ENCODE measurements around the gene DEFB132. TPM values are rescaled to one million over a fixed set of nuclear protein-coding genes. Genes with fewer than 3 reads are reported as not detected.

The DEFB132 gene
- total RNA-seq, 1 donor from 2014 or later = 0.32 TPM

DNA sequence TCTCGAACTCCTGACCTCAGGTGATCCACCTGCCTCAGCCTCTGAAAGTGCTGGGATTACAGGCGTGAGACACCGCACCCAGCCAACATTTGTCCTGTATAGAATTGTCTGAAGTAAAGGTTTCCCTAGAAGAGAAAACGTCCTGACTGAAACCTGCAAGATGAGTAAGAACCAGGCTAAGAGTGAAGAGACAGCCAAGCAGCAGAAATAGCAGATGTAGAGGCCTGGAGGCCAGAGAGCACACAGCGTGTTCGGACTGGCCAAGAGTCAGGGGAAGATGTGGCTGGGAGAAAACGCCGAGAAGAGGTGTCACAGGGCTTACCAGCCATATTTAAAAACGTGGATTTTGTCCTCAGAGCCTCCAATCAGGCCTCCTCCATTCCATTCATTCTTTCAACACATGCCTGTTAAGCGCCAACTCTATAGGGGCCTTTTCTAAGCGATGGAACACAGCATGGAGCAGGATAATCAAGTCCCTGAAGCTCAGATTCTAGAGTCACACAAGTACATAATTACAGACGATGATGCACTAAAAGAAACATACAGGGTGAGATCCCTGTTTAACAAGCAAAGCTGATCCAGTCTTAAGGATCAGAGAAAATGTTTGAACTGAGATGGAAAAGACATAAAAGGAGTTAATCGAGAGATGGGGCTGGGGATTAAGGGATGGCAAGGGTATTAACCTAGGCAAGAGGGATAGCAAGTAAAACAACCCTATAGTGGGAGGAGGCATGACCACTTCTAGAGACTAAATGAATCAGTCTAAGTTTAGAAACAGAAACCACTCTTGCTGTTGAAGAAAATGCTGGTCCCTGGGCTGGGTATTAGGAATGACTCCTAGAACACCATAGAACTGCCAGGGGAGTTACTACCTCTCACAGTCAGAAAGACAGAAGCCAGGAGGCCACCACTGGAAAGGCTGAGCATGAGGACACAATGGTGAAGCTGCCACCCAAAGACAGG is 44.6 kb downstream of the DEFB132 start:
- Histone ChIP-seq H3K4me3 (no peak overlapping the region), H3K36me3 (peaks cover 0 to 4% of the 10 kb centered on the region in 2 donors), H3K9me3 (no peaks in the 10 kb centered on the region), H3K4me1 (peaks cover 0 to 16% of the 10 kb centered on the region in 2 donors), H3K27me3 (no peaks in the 10 kb centered on the region), H3K27ac (no peak overlapping the region)
- intact Hi-C loops (cut with DNase I) = no loop called here
- TF ChIP-seq, protein P1, sequence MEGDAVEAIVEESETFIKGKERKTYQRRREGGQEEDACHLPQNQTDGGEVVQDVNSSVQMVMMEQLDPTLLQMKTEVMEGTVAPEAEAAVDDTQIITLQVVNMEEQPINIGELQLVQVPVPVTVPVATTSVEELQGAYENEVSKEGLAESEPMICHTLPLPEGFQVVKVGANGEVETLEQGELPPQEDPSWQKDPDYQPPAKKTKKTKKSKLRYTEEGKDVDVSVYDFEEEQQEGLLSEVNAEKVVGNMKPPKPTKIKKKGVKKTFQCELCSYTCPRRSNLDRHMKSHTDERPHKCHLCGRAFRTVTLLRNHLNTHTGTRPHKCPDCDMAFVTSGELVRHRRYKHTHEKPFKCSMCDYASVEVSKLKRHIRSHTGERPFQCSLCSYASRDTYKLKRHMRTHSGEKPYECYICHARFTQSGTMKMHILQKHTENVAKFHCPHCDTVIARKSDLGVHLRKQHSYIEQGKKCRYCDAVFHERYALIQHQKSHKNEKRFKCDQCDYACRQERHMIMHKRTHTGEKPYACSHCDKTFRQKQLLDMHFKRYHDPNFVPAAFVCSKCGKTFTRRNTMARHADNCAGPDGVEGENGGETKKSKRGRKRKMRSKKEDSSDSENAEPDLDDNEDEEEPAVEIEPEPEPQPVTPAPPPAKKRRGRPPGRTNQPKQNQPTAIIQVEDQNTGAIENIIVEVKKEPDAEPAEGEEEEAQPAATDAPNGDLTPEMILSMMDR (IDR thresholded peaks at IDR 0.05) = no peak
- no peak for DNase-seq (ENCODE audit: low spot score in 2 of 2)

DNA sequence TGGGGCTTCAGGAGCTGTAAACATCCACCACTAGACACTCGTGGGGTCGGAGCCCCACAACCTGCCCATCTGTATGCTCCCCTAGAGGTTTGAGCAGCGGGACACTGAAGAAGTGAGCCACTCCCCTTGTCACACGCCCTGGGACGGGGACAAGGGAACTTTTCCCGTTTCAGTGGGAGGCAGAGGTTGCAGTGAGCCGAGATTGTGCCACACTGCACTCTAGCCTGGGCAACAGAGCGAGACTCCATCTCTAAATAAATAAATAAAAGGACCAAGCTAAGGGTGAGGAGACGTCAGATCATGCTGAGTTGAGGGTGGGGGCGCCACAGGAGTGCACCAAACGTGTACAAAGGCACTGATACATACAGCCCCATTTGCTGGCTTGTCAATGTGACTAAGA is 48.2 kb downstream of the DEFB132 start:
- H3K4me3 ChIP-seq = no peak overlapping the region
- DNase-seq (ENCODE audit: low spot score in 2 of 2) = no peak
- H3K9me3 ChIP-seq = no peaks in the 10 kb centered on the region
- H3K27me3 ChIP-seq = no peaks in the 10 kb centered on the region
- no peaks in the 10 kb centered on the region for H3K4me1 ChIP-seq
- intact Hi-C loops (cut with DNase I) = no loop called here
- H3K27ac ChIP-seq = no peak overlapping the region
- peaks cover 0 to 4% of the 10 kb centered on the region in 2 donors for H3K36me3 ChIP-seq
- TF ChIP-seq, protein P1 (IDR thresholded peaks at IDR 0.05) = no peak

DNA sequence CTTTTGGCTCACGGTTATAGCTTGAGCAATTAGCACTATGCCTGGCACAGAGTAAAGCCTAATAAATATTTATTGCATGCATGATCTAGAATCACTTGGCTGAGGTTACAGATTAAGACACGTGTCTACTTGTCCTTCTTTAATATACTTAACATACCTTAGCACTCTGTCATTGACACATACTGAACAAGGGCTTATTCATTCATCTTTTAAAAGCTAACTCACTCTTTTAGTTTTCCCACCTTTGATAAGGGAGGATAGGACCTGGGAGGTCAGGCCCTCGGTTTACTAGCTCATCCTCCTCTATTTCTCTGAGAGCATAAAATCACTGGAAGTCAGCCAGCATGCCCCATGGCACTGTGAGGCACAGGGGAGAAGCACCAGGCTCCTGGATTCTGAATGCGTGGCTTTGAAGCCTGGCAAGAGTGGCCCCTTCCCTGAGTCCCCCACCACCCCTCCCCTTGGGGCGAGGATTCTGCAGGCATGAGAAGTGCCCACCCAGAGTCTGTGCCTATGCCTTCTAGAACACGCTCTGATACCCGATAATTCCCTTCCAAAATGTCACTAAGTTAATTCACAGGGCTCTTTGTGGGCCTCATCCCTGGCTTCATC is 51.0 kb downstream of the DEFB132 start:
- TF ChIP-seq, protein P1 (IDR thresholded peaks at IDR 0.05) = no peak
- DNase-seq (ENCODE audit: low spot score in 2 of 2) = no peak
- H3K27ac ChIP-seq = peak overlapping the region; percentile 89 to 95
- H3K9me3 ChIP-seq = no peaks in the 10 kb centered on the region
- H3K4me3 ChIP-seq = no peak overlapping the region
- no peaks in the 10 kb centered on the region for H3K4me1 ChIP-seq
- H3K27me3 ChIP-seq = no peaks in the 10 kb centered on the region
- H3K36me3 ChIP-seq = no peaks in the 10 kb centered on the region
- intact Hi-C loops (cut with DNase I) = no loop called here

DNA sequence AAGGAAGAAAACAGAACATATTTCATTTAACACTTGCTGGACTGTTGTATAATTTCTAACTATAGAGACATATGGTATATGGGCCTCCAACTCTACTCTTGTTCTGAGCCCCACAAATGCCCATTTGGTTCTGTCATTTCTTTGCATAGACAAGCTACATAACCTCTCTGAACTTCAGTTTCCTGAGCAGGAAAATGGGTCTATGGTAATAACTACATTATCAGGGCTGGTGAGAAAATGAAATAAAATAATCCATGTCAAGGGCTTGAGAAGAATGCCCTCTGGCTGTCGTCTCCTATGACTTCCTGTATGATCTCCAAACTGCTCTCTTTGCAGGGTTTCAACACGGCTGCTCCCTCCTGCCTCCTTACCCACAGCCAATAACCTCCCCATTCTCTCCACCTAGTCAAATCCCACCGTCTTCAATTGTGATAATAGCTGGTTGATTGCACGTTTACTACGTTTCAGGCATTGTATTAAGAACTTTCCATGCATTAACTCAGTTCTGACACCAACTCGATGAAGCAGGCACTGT is 51.8 kb downstream of the DEFB132 start:
- intact Hi-C loops (cut with DNase I) = no loop called here
- Histone ChIP-seq H3K27me3 (no peaks in the 10 kb centered on the region), H3K9me3 (no peaks in the 10 kb centered on the region), H3K4me1 (no peaks in the 10 kb centered on the region), H3K4me3 (peak overlapping the region; percentile 50 to 66), H3K36me3 (no peaks in the 10 kb centered on the region), H3K27ac (peak overlapping the region; percentile 89 to 95)
- no peak for DNase-seq (ENCODE audit: low spot score in 2 of 2)
- TF ChIP-seq, protein P1 (IDR thresholded peaks at IDR 0.05) = no peak

DNA sequence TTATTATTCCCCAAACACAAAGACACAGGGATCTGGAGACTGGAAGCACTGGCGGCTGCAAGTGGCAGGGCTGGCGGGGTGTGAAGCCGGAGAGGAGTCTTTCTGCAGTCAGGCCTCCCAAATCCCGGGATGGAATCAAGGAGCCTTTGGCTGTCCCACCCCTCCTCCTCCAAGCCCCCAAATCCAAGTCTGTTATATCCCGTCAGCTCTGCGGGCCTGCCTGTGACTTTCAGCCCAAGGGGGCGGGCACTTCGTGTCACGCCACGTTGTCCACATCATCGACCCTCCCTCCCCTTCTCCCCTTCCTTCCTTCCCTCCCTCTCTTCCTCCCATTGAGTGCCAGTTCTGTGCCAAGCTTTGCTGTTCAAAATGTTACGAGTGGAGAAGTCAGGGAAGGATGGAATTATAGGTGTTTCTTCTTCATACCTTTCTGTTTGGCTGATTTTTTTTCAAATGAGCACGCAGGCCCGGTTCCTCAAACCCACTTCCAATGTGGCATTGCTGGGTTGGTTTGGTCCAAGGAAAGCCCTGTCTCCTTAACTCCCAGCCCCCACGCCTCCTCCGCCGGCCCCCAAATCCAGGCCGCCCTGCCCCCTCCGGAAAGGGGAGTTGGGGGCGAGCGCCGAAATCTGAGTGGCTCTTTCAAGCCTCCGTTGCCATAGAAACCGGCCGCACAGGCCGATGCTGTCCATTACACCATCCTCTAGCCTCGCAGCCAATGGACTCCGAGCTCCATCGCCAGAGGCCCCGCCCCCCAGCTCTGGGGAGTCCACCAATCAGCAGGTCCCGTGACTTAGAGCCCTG is 52.5 kb downstream of the DEFB132 start:
- Histone ChIP-seq H3K27me3 (no peaks in the 10 kb centered on the region), H3K4me1 (no peaks in the 10 kb centered on the region), H3K36me3 (no peaks in the 10 kb centered on the region), H3K4me3 (peak overlapping the region; percentile 50 to 66), H3K27ac (peak overlapping the region; percentile 89 to 95), H3K9me3 (no peaks in the 10 kb centered on the region)
- TF ChIP-seq, protein P1 (IDR thresholded peaks at IDR 0.05) = no peak
- peak; percentile 97 to 99 for DNase-seq (ENCODE audit: low spot score in 2 of 2)
- intact Hi-C loops (cut with DNase I) = loop anchor here (1.0 to 5.0 kb wide), 4 partner anchors 13 to 232 kb away; partner anchors contain the start of genes C20orf96, CSNK2A1 and ZCCHC3

Data from ascending aorta (tissue), 2 donors.